ENCODE results near the gene RPL19.

The RPL19 gene

DNA sequence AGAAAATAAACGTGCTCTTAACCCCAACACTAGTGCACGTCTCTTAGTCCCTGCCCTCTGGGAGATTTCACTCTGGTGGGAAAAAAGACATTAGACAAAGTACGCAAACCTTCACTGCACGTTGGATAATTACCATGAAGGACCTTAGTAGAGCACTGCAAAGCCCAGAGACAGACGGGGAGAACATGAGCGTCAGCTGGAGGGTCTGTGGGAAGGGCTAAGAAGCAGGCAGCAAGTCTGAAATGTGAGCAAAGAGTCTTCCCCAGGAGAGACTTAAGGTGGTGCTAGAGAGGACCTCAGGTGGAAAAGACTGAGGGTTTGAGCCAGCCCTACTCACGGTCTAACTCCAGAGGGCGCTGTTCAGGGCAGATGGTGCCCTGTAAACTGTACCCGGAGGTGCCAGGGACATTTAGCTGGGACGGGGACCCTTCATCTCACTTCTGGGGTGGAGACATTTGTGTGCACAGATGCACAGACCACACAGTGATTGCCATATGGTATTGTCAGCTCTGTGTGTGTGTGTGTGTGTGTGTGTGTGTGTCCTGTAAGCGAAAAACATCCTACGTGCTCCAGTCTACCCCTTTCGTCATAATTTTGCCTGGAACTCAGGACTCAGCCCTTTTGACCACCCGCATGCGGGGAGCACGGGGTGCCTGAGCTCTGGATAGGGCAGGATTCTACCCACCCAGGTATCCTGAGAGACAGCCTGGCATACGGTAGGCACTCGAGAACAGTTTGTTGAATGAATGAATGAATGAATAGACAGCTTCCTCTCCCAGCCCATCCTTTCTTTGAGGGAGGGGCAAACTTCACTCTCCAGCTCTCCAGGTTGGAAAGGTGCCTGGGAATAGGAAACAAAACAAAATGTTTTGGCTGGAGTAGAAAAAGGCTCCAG is 35.7 kb downstream of the RPL19 start:
- H3K4me1 ChIP-seq (ENCODE audit: control insufficient read depth, insufficient read depth, low read length, poor library complexity, severe bottlenecking): peaks cover 6% of the 10 kb centered on the region
- H3K27ac ChIP-seq (ENCODE audit: low read depth, low read length, severe bottlenecking): no peak overlapping the region
- 42 to 46% methylated on average over 12 to 14 of the region's 18 CpGs for WGBS, 2 experiments (ENCODE audit: insufficient coverage in 2 of 2)
- H3K4me3 ChIP-seq (ENCODE audit: extremely low read depth, insufficient read depth, low read length, poor library complexity, severe bottlenecking): no peak overlapping the region
- no peaks in the 10 kb centered on the region for H3K36me3 ChIP-seq (ENCODE audit: control insufficient read depth, insufficient read depth, low read length)
- no peaks in the 10 kb centered on the region for H3K9me3 ChIP-seq (ENCODE audit: control insufficient read depth, low read length)

DNA sequence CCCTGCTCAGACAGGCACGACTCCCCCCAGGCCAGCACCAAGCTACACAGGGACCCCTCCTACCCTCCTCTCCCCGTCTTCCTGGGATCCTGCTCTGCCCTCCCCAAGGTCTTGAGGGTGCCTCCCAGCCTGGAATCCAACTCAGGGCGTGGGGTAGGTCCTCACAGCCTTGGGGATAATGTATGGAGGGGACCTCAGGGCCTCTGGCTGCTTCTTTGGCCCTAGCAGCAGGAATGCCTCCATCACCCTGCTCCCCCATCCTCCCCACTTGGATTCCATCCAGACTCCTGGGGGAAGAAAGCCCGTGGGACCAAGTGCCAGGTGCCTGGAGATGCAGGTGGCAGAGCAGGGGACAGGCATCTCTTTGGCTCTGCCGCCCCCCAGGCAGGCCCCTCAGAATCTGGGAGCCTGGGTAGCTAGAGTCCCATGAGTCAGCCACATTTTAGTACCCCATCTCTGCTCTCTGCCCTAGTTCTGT is 36.4 kb downstream of the RPL19 start:
- Histone ChIP-seq H3K27ac (ENCODE audit: low read depth, low read length, severe bottlenecking) (no peak overlapping the region), H3K9me3 (ENCODE audit: control insufficient read depth, low read length) (no peaks in the 10 kb centered on the region), H3K36me3 (ENCODE audit: control insufficient read depth, insufficient read depth, low read length) (no peaks in the 10 kb centered on the region), H3K4me3 (ENCODE audit: extremely low read depth, insufficient read depth, low read length, poor library complexity, severe bottlenecking) (no peak overlapping the region), H3K4me1 (ENCODE audit: control insufficient read depth, insufficient read depth, low read length, poor library complexity, severe bottlenecking) (peaks cover 4% of the 10 kb centered on the region)
- WGBS, 2 experiments (ENCODE audit: insufficient coverage in 2 of 2): 80 to 100% methylated on average over 1 of the region's 5 CpGs

DNA sequence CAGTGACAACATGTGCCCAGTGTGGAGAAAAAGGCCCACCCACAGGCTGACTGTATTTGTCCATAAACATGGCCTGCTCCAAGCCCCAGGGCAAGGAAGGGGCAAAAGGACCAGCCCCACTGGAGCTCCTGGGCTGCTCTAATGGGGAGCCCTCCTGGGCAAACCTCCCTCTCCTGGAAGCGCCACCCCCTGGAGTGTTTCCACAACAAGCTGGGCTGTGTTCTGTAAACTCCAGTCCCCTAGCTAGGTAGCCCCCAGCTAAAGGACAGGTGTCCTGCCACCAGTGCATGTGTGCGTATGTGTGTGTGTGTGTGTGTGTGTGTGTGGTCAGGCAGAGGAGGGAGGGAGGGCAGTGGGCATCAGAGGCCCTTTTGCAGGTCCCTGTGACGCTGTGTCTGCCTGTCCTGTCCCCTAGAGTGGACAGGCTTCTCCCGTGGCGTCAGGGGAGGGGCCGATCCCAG is 36.9 kb downstream of the RPL19 start:
- H3K4me1 ChIP-seq (ENCODE audit: control insufficient read depth, insufficient read depth, low read length, poor library complexity, severe bottlenecking): no peaks in the 10 kb centered on the region
- 90 to 94% methylated on average over 3 to 5 of the region's 6 CpGs for WGBS, 2 experiments (ENCODE audit: insufficient coverage in 2 of 2)
- no peak overlapping the region for H3K27ac ChIP-seq (ENCODE audit: low read depth, low read length, severe bottlenecking)
- no peaks in the 10 kb centered on the region for H3K9me3 ChIP-seq (ENCODE audit: control insufficient read depth, low read length)
- H3K4me3 ChIP-seq (ENCODE audit: extremely low read depth, insufficient read depth, low read length, poor library complexity, severe bottlenecking): no peak overlapping the region
- no peaks in the 10 kb centered on the region for H3K36me3 ChIP-seq (ENCODE audit: control insufficient read depth, insufficient read depth, low read length)

DNA sequence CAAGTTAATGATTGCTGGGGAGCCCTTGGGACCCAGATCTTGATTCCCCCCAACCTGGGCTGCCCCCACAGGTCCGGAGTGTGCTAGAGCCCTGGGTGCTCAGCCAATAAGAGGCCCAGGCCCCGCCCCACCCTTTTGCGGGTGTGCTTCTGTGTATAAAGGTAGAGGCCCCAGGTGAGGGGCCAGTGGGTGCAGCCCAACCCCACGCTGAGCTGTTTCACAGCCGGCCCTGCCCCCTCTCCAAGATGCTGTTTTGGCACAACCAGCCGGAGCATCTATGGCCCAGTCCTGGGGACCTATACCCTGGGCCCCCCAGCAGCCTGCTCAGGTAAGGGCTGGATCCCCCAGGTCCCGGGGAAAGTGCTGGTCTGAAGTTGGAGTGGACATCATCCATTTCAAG is 37.5 kb downstream of the RPL19 start:
- Histone ChIP-seq H3K36me3 (ENCODE audit: control insufficient read depth, insufficient read depth, low read length) (no peaks in the 10 kb centered on the region), H3K4me3 (ENCODE audit: extremely low read depth, insufficient read depth, low read length, poor library complexity, severe bottlenecking) (no peak overlapping the region), H3K9me3 (ENCODE audit: control insufficient read depth, low read length) (no peaks in the 10 kb centered on the region), H3K27ac (ENCODE audit: low read depth, low read length, severe bottlenecking) (no peak overlapping the region), H3K4me1 (ENCODE audit: control insufficient read depth, insufficient read depth, low read length, poor library complexity, severe bottlenecking) (no peaks in the 10 kb centered on the region)
- WGBS, 2 experiments (ENCODE audit: insufficient coverage in 2 of 2): 82 to 84% methylated on average over 5 to 6 of the region's 7 CpGs

DNA sequence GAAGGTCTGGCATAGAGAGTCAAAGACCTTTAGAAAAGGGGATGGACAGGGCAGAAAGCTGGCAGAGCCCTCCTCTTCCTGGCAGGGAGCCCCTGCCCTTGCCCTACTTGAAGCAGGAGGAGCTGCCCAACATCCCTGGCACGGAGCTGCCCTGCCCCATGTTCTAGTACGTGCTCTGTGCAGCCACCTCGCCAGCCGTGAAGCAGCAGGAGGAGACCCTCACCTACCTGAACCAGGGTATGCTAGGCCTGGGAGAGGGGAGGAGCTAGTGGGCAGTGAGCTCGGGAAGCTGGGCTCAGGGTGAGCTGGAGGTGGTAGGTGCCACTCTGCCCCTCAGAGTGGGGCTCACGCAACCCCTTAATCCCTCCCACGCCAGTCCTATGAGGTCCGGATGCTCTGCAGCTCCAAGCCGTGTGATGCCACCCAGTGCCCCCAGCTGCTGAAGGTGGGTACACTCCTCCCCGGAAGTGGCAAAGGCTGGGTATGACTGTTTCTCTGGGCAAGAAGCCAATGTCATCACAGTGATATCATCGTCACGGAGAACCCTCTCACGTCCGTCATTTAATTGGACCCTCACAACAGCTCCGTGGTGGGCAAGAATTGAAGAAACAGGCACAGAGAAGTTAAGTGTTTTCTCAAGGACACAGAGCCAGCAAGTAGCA is 38.4 kb downstream of the RPL19 start:
- Histone ChIP-seq H3K9me3 (ENCODE audit: control insufficient read depth, low read length) (no peaks in the 10 kb centered on the region), H3K4me1 (ENCODE audit: control insufficient read depth, insufficient read depth, low read length, poor library complexity, severe bottlenecking) (no peaks in the 10 kb centered on the region), H3K36me3 (ENCODE audit: control insufficient read depth, insufficient read depth, low read length) (no peaks in the 10 kb centered on the region), H3K4me3 (ENCODE audit: extremely low read depth, insufficient read depth, low read length, poor library complexity, severe bottlenecking) (no peak overlapping the region), H3K27ac (ENCODE audit: low read depth, low read length, severe bottlenecking) (no peak overlapping the region)
- WGBS, 2 experiments (ENCODE audit: insufficient coverage in 2 of 2): 75 to 79% methylated on average over 13 to 14 of the region's 15 CpGs

DNA sequence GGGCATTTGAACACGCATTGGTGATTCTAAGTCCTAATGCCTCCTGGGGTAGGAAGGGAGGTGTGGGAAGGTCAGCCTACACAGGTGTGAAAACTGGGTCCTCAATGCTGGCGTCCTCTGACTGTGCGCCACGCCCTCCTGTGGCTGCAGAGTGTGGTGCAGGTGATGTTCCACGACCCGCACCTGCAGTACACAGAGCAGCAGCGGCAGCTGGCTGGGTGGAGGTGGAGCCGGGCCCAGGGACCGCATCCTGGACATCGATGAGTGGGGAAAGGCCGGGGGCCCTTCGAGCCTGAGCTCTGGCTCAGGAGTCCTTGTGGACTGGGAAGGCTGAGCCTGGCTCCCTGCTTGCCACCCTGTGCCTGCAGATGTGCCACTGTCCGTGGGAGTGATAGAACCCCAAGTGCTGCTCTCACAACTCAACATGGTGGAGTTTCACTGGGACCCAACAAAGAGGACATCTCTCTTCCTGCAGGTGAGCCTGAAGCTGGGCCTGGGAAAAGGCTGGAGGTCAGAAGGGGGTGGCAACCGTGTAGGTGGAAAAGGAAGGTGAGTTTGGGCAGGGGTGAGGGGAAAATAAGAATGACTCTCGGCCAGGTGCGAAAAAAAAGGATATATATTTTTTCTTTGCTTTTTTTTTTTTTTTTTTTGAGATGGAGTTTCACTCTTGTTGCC is 39.7 kb downstream of the RPL19 start:
- H3K36me3 ChIP-seq (ENCODE audit: control insufficient read depth, insufficient read depth, low read length): no peaks in the 10 kb centered on the region
- 18 to 24% methylated on average over 10 to 14 of the region's 16 CpGs for WGBS, 2 experiments (ENCODE audit: insufficient coverage in 2 of 2)

DNA sequence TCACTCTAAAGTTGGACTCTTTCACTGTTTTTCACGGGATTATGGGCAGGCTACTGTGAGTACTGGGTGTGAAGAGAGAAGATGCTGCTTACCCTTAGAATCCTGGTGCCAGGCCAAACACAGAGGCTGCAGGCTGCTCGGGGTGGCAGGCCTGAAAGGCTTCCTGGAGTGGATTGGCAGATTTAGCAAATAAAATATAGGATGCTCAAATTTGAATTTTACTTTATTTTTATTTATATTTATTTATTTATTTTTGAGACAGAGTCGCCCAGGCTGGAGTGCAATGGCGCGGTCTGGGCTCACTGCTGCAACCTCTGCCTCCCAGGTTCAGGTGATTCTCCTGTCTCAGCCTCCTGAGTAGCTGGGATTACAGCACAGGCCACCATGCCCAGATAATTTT is 40.5 kb downstream of the RPL19 start:
- WGBS, 2 experiments (ENCODE audit: insufficient coverage in 2 of 2): 90 to 100% methylated on average over 1 to 4 of the region's 5 CpGs
- Histone ChIP-seq H3K4me1 (ENCODE audit: control insufficient read depth, insufficient read depth, low read length, poor library complexity, severe bottlenecking) (peaks cover 8% of the 10 kb centered on the region), H3K4me3 (ENCODE audit: extremely low read depth, insufficient read depth, low read length, poor library complexity, severe bottlenecking) (no peak overlapping the region), H3K36me3 (ENCODE audit: control insufficient read depth, insufficient read depth, low read length) (no peaks in the 10 kb centered on the region), H3K27ac (ENCODE audit: low read depth, low read length, severe bottlenecking) (no peak overlapping the region), H3K9me3 (ENCODE audit: control insufficient read depth, low read length) (no peaks in the 10 kb centered on the region)

More for the DNA sequence above, 39.7 kb downstream of the RPL19 start:
- Histone ChIP-seq H3K4me1 (ENCODE audit: control insufficient read depth, insufficient read depth, low read length, poor library complexity, severe bottlenecking) (peaks cover 8% of the 10 kb centered on the region), H3K27ac (ENCODE audit: low read depth, low read length, severe bottlenecking) (no peak overlapping the region), H3K9me3 (ENCODE audit: control insufficient read depth, low read length) (no peaks in the 10 kb centered on the region), H3K4me3 (ENCODE audit: extremely low read depth, insufficient read depth, low read length, poor library complexity, severe bottlenecking) (no peak overlapping the region)

DNA sequence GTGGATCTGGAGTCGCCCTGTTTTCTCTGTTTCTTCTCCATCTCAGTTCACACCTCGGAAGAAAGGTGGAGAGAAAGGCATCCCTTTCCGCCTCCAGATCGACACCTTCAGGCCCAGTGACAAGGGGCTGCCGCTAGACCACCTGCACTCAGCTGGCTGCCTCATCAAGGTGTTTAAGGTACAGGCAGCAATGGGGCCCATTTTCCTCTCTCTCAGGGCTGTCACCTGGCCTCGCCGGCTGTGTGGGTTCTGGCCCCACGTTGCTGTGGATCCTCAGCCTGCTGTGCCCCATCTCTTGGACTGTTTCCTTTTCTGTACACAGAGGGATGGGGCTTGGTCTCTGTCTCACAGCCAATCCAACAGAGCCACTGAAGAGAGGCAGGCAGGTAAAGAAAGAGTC is 43.1 kb downstream of the RPL19 start:
- no peak overlapping the region for H3K4me3 ChIP-seq (ENCODE audit: extremely low read depth, insufficient read depth, low read length, poor library complexity, severe bottlenecking)
- H3K9me3 ChIP-seq (ENCODE audit: control insufficient read depth, low read length): no peaks in the 10 kb centered on the region
- H3K4me1 ChIP-seq (ENCODE audit: control insufficient read depth, insufficient read depth, low read length, poor library complexity, severe bottlenecking): peaks cover 8% of the 10 kb centered on the region
- H3K36me3 ChIP-seq (ENCODE audit: control insufficient read depth, insufficient read depth, low read length): no peaks in the 10 kb centered on the region
- 90 to 94% methylated on average over 4 to 8 of the region's 8 CpGs for WGBS, 2 experiments (ENCODE audit: insufficient coverage in 2 of 2)
- H3K27ac ChIP-seq (ENCODE audit: low read depth, low read length, severe bottlenecking): no peak overlapping the region

DNA sequence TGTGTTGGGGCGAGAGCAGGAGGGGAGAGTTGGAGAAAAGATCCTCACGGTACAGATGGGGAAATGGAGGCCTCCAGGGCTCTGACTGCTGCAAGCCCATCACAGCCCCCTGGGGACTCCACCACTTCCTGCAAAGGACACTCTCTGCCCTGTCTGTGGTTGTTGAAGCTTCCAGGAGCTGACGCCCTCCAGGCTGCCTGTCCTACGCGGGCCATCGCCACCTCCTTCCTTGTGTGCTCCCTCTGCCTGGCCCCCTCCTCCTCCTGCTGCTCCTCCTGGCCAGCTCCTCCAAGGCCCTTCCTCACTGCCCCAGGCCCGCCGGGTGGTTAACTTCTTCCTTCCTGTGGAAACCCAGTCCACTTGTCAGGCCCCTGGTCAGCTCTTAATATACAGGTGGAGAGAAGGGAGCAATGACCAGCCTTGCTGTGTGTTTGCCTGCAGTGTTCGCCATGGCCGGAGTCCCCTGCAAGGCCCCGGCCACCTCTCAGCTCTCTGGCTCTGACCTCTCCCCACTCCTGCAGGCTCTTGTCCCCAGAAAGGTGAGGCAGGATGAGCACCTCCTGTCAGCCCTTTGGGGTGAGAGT is 44.0 kb downstream of the RPL19 start:
- 70 to 71% methylated on average over 6 of the region's 11 CpGs for WGBS, 2 experiments (ENCODE audit: insufficient coverage in 2 of 2)
- Histone ChIP-seq H3K9me3 (ENCODE audit: control insufficient read depth, low read length) (no peaks in the 10 kb centered on the region), H3K36me3 (ENCODE audit: control insufficient read depth, insufficient read depth, low read length) (no peaks in the 10 kb centered on the region), H3K4me1 (ENCODE audit: control insufficient read depth, insufficient read depth, low read length, poor library complexity, severe bottlenecking) (peaks cover 8% of the 10 kb centered on the region), H3K27ac (ENCODE audit: low read depth, low read length, severe bottlenecking) (no peak overlapping the region), H3K4me3 (ENCODE audit: extremely low read depth, insufficient read depth, low read length, poor library complexity, severe bottlenecking) (no peak overlapping the region)
